NCI-H526 treated with DMSO at 0.1 percent for 48 hours (cell line): ENCODE measurements around the gene NR2C1.
"Not testable (repeated sequence)": the region's sequence is repeated elsewhere in the genome, so short reads cannot be mapped to it uniquely, and the experiment has no call there.

ENCODE experiments used
- DNase-seq: peaks from one replicate; lab custom pipeline; 2025; lab: John Stamatoyannopoulos, UW

The NR2C1 gene

GRCh38 chr12:95072900-95073697 is at the start of gene NR2C1:
Gene NR2C1, minus strand, starts transcription at chr12:95073618. Its CDS starts 6,234 bp downstream, at chr12:95067384.
- peak; percentile 92 for DNase-seq

DNA sequence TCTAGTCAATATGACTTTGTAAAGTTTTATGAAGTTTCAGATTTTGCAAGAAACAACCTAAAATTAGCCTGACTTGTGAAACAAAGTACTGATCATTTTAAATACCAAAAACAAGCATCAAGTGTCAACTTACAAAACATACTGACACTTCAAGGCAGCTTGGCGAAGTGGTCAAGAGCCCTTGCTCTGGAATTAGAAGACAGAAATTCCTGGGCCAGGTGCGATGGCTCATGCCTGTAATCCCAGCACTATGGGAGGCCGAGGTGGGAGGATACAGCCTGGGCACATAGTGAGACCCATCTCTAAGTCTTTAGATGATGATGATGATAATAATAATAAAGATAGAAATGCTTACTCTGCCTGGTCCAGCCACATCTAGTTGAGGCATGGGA is 45.4 kb upstream of the NR2C1 start:
- no peak for DNase-seq

DNA sequence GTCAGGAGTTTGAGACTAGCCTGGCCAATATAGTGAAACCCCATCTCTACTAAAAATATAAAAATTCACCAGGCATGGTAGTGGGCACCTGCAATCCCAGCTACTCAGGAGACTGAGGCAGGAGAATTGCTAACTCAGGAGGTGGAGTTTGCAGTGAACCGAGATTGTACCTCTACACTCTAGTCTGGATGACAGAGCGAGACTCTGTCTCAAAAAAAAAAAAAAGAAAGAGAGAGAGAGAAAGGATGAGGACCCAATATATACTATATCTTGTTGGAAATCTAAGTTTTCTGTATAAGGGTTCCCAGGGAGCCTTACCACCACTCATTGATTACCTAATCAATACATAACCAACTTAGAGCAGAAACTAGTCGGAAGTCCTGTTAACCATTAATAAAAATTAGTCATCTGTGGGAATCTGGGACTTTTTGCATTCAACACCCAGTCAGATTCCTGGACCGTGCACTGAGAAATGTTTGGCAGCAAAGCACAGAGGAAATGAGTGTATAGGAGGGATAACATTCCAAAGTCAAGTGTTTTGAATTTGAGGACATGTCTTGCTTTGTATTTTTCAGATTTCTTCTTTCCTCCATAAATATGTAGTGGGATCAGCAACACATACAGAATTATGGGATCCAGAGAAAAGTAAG is 44.8 kb upstream of the NR2C1 start:
- DNase-seq: no peak

GRCh38 chr12:95117178-95117599 is 43.8 kb upstream of the NR2C1 start:
- DNase-seq: peak; percentile 36

GRCh38 chr12:95116773-95117172 is 43.4 kb upstream of the NR2C1 start:
- no peak for DNase-seq

DNA sequence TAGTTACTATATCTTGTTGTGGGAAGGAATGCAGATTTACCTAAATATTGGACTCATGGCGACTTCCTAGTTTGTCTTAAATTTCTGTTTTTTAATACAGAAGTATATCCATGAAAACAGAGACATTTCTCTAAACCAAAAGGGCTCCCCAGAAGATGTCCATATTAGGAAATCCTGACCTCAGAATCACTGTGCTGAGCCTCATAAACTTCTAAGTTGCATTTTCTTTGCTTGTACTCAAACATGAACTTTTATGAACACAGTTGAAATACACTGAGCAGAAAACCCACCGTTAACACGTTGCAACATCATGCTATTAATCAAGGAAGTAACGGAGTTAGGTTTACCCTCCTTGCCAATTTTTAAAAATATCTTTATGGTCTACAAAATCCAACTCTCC is 42.9 kb upstream of the NR2C1 start:
- no peak for DNase-seq

DNA sequence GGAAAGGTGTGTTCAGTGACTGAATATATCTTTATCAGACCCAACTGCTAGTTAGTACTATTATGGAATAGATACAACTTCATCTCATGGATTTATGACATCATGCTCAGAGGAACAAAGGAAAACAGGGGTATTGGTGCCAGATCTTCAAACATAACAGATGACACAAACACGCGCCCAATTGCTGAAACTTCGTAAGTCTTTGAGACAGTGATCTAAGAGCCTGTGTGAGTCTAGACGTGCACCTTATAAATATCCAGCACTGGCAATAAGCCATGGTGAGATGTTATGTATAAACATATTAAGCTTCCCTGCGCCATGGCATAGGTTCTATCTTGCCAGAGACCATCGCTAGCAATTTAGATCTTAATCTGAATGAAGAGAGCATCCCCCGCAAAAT is 42.2 kb upstream of the NR2C1 start:
- DNase-seq: no peak

GRCh38 chr12:95114766-95115405 is 41.5 kb upstream of the NR2C1 start:
- no peak for DNase-seq

GRCh38 chr12:95107362-95107761 is 33.9 kb upstream of the NR2C1 start:
- no peak for DNase-seq

DNA sequence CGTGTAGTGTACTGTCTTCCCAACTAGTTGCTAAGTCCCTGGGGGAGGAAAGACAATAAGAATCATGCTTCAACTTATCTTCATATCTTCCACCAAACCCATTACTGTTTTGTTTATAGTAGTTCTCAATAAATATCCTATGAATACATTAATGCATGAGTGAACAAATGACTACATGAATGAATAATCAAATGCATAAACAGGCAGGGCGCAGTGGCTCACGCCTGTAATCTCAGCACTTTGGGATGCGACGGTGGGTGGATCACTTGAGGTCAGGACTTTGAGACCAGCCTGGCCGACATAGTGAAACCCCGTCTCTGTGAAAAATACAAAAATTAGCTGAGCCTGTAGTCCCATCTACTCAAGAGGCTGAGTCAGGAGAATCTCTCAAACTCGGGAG is 32.1 kb upstream of the NR2C1 start:
- no peak for DNase-seq

DNA sequence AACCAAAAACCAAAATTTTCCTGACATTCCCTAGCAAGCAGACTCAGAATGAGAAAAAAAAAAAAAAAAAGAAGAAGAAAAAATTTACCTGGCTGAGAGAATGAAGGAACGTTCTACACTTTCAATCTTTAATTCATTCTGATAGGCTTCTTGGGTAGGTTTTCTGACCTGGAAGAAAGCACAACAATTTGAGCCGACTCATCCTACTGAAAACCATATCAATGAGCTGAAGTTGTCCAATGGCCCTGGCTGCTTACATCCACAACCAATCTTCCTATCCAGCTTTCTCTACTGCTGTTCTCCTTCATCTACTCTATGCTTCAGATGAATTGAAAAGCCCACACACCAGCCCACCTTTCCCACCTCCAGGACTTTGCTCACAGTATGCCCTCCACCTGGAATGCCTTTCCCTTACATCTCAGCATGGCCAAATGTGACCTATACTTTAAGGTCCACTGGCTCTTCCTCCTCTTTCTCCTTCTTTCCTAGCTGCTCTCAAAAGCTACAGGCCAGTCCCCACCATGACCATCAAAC is 31.6 kb upstream of the NR2C1 start:
- no peak for DNase-seq

- peak; percentile 76 for DNase-seq
Observed at GRCh38 chr12:95102916-95103671, 29.7 kb upstream of the NR2C1 start.

- not testable (repeated sequence) for DNase-seq
Observed at GRCh38 chr12:95101957-95102356, 28.5 kb upstream of the NR2C1 start.

DNA sequence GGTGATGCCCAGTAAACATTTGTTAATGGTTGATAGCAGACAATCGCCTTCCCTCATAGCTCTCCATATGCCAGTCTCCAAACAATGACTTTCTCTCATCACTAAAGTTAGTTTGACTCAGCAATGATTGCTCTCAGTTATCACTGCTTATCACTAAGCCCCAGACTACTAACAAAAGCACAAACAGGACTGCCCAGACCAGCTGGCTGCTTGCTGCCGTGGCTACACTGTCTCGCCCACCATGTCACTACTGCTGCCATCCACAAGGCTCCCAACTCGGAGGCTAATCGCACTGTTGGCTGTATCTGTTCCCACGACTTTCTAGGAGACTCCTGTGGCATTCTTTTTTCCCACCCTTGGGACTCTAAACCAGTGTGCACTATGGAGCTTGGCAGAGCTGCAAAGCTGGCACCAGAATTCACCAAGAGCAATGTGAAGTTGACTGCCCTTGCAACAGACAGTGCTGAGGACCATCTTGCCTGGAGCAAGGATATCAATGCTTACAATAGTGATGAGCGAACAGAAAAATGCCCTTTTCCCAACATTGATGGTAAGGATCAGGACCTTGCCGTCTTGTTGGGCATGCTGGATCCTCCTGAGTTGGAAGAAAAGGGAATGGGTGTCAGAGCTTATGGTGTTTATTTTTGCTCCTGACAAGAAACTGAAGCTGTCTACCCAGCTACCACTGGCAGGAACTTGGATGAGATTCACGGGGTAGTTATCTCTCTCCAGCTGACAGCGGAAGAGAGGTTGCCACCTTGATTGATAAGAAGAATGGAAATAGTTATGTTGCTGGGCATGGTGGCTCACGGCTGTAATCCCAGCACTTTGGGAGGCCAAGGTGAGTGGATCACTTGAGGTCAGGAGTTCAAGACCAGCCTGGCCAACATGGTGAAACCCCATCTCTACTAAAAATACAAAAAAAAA is 27.1 kb upstream of the NR2C1 start:
- DNase-seq: no peak

DNA sequence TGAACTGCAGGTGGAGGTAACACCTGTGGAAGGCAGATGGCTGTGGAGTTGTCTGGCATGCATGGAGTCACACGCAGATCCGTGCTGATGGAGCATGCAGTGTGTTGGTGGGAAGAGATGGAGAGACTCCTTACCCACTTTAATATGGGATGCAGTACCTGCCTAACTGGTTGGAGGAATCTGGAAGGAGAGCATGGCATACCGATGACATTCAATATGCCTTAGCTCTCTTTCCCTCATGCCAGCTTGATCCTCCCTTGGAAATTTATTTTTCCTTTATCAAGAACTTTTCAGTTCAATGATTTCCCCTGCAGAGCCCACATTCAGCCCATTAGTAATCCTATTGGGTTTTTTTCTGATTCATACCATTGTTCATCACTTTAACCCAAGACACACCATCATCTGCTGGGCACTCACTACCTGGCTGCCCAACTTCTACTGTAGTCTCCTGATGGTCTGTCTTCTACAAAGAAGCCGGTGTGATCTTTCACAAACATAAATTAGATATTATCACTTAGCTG is 25.9 kb upstream of the NR2C1 start:
- no peak for DNase-seq

GRCh38 chr12:95096852-95097251 is 23.4 kb upstream of the NR2C1 start:
- no peak for DNase-seq

DNA sequence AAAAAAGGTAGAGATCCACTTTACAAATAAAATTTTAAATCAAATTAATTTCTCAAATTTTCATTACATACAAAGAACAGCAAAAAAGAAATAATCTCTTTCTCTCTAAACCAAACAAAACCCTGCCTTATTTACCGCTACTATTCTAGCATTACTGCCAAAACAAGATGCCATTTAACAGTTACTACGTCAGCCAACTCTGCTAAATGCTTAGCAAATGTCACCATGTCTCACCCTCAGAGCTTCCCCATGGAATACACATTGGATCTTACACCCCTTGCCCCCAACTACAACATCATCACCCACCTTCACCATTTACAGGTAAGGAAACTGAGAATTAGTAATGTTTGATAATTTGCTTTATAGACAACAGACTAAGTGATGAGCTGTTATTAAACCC is 23.0 kb upstream of the NR2C1 start:
- no peak for DNase-seq

DNA sequence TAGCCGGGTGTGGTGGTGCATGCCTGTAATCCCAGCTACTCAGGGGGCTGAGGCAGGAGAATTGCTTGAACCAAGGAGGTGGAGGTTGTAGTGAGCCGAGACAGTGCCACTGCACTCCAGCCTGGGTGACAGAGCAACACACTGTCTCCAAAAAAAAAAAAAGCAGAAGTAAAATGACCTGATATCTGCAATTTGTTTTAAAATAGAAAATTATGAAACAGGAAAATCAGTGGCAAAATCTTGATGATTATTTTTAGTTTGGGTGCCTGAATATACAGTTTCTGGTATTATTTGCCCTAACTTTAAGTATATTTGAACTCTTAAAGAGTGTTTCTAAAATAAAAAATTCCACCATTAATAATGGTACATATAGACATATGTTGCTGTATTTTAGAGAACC is 22.4 kb upstream of the NR2C1 start:
- not testable (repeated sequence) for DNase-seq

GRCh38 chr12:95089462-95089861 is 16.0 kb upstream of the NR2C1 start:
- no peak for DNase-seq

DNA sequence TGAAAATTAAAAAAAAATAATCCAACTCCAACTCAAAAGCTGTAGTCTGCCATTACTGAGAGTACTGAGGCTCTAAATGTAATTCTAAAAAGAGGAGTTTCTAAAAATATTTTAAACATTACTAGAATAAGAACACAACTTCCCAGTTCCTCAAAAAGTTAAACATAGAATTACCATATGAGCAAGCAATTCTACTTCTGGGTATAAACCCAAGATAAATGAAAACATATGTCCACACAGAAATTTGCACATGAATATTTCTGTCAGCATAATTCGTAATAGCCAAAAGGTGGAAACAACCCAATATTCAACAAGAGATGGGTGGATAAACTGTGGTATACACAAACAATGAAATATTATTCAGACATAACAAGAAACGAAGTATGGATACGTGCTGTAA is 15.0 kb upstream of the NR2C1 start:
- no peak for DNase-seq

DNA sequence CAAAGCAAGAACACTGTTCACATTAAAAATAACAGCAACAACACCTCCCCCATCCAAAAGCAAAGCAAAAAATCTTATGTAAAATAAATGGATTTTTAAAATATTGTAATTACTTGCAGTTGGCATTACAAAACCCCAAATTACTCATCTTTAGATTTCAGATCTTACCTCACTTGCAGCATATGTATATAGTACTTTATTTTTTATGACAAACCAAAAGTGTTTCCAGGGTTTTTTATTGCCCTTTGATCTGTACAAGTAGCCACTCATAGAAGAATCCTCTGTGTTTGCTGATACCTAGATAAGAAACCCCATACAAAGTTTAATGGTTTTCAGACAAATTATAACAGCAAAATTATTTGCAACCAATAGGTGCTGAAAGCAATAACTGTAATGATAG is 12.2 kb upstream of the NR2C1 start:
- no peak for DNase-seq
